PC-3 (cell line): ENCODE data around the gene UBE2E3. TPM values are rescaled to one million over a fixed set of nuclear protein-coding genes. Genes with fewer than 3 reads are reported as not detected.
A peak's percentile ranks its signal among the peaks of the same experiment; 100 is the strongest.

Experiments used
- ATAC-seq: fragments of 200-7000 bp; cut with Tn5 transposase; 2 replicates; pipeline ENCODE4 v1.9.1; 2020; ENCODE audit warnings: mild to moderate bottlenecking, moderate library complexity
- BruUV-seq: library from RNA; stranded (reverse); fragments of 400-500 nt; replicated peaks from 2 replicates; lab custom pipeline; 2021; lab: Mats Ljungman, UMichigan
- CTCF ChIA-PET: fragments of 300-600 bp; sonication (Branson Sonifier 250); formaldehyde crosslinking; loops from one replicate; lab custom pipeline; 2022; ENCODE audit warnings: antibody characterized with exemption; lab: Charles Lee
- POLR2A ChIA-PET: fragments of 300-600 bp; sonication (Branson Sonifier 250); formaldehyde crosslinking; loops from one replicate; lab custom pipeline; 2022; ENCODE audit warnings: antibody characterized with exemption; ENCODE audit not compliant: unreplicated experiment; lab: Charles Lee
- DNase-seq: peaks from one replicate; pipeline ENCODE4 v3.0.0-alpha.2; 2015
- H2AFZ ChIP-seq: fragments of 300-600 bp; sonication (generic); 2 replicates; pipeline ENCODE4 v1.6.0; 2016; ENCODE audit warnings: antibody characterized with exemption, low read length
- H3F3A ChIP-seq: fragments of 300-600 bp; sonication (generic); one replicate; pipeline ENCODE4 v1.6.0; 2017; ENCODE audit warnings: antibody characterized with exemption, low read length, control low read depth, mild to moderate bottlenecking; ENCODE audit not compliant: unreplicated experiment
- H3K27ac ChIP-seq: fragments of 300-600 bp; sonication (generic); 2 replicates; pipeline ENCODE4 v1.5.1; 2016; ENCODE audit warnings: mild to moderate bottlenecking, low read length
- H3K27me3 ChIP-seq: fragments of 300-600 bp; sonication (generic); 2 replicates; pipeline ENCODE4 v1.6.1; 2016; ENCODE audit warnings: low read length, mixed read lengths
- H3K36me3 ChIP-seq: fragments of 300-600 bp; sonication (generic); 2 replicates; pipeline ENCODE4 v1.6.1; 2016; ENCODE audit warnings: low read depth, mixed run types, low read length, mixed read lengths
- H3K4me1 ChIP-seq: fragments of 300-600 bp; sonication (generic); 2 replicates; pipeline ENCODE4 v1.5.1; 2016; ENCODE audit warnings: low read length; ENCODE audit not compliant: insufficient read depth
- H3K4me2 ChIP-seq: fragments of 300-600 bp; sonication (generic); 2 replicates; pipeline ENCODE4 v1.6.0; 2016; ENCODE audit warnings: low read length
- H3K4me3 ChIP-seq: fragments of 300-600 bp; sonication (generic); 2 replicates; pipeline ENCODE4 v1.5.1; 2016; ENCODE audit warnings: mild to moderate bottlenecking, low read length, mixed read lengths
- H3K79me2 ChIP-seq: fragments of 300-600 bp; sonication (generic); 2 replicates; pipeline ENCODE4 v1.6.1; 2017; ENCODE audit warnings: low read length, mixed read lengths
- H3K9ac ChIP-seq: fragments of 300-600 bp; sonication (generic); 2 replicates; pipeline ENCODE4 v1.6.0; 2016; ENCODE audit warnings: mild to moderate bottlenecking, low read length
- H3K9me2 ChIP-seq: fragments of 300-600 bp; sonication (generic); replicated peaks from 2 replicates; pipeline ENCODE4 v1.6.1; 2016; ENCODE audit warnings: mixed run types, low read length, mixed read lengths
- H3K9me3 ChIP-seq: fragments of 300-600 bp; sonication (generic); 2 replicates; pipeline ENCODE4 v1.6.1; 2016; ENCODE audit warnings: low read length, mixed read lengths
- H4K20me1 ChIP-seq: fragments of 300-600 bp; sonication (generic); 2 replicates; pipeline ENCODE4 v1.6.1; 2016; ENCODE audit warnings: low read length, mixed read lengths
- CTCF ChIP-seq: fragments of 300-600 bp; sonication (generic); conservative IDR thresholded peaks from 2 replicates; pipeline ENCODE4 v1.5.1; 2017; ENCODE audit warnings: antibody characterized with exemption, low read depth, mild to moderate bottlenecking, low read length
- EZH2 ChIP-seq: fragments of 300-600 bp; sonication (generic); IDR thresholded peaks from one replicate; pipeline ENCODE4 v1.6.1; 2017; ENCODE audit warnings: antibody characterized with exemption, mild to moderate bottlenecking, low read length; ENCODE audit not compliant: unreplicated experiment
- EZH2phosphoT487 ChIP-seq: fragments of 300-600 bp; sonication (generic); IDR thresholded peaks from 2 replicates; pipeline ENCODE4 v1.6.1; 2018; ENCODE audit warnings: mild to moderate bottlenecking, antibody characterized with exemption, low read length, borderline replicate concordance
- intact Hi-C: fragments of 100-400 bp; cut with micrococcal nuclease; formaldehyde crosslinking; loops from 2 replicates; pipeline ENCODE4 v1.9.0; 2023
- total RNA-seq: library from RNA; depleted of rRNA; stranded (reverse); fragments of >200 nt; gene quantifications from 2 replicates; pipeline ENCODE4 v1.2.3, GENCODE V29; 2014

Gene UBE2E3
- total RNA-seq, 1 experiment from 2014 or later, result 95.6 TPM

GRCh38 chr2:181058378-181059269 lies 78.2 kb downstream of the UBE2E3 start:
- TF ChIP-seq EZH2phosphoT487 (no peak), CTCF (peak; percentile 93), EZH2 (no peak)
- H3K79me2 ChIP-seq, result peaks cover 36% of the 10 kb centered on the region
- H3K27me3 ChIP-seq, result no peaks in the 10 kb centered on the region
- DNase-seq (peak; percentile 72), ATAC-seq (0 out of 2 replicates have a peak, but pooled peaks have one; percentile 25)
- H3K36me3 ChIP-seq, result peaks cover 12% of the 10 kb centered on the region; the same call in 1 of the 2 replicates
- BruUV-seq, result no TSS peak
- H3K9me2 ChIP-seq, result no peaks in the 10 kb centered on the region
- H3K27ac ChIP-seq, result no peak overlapping the region
- no peaks in the 10 kb centered on the region for H3F3A ChIP-seq
- peaks cover 7% of the 10 kb centered on the region; the same call in 1 of the 2 replicates for H3K4me1 ChIP-seq
- no peak overlapping the region for H3K9ac ChIP-seq
- POLR2A ChIA-PET, result interaction anchor here (0.5 kb wide), 1 partner anchor 21 kb away, joined by 3 read pairs; no protein-coding TSS in a partner anchor
- CTCF ChIA-PET, result interaction anchor here (0.5 to 1.0 kb wide), 5 partner anchors 75 to 818 kb away, joined by 3 to 5 read pairs (median 4); no protein-coding TSS in a partner anchor
- intact Hi-C loops, result loop anchor here (1.0 to 10.0 kb wide), 4 partner anchors 76 to 934 kb away; partner anchors contain the start of gene UBE2E3
- H3K4me2 ChIP-seq, result no peak overlapping the region
- H3K4me3 ChIP-seq, result no peak overlapping the region
- H3K9me3 ChIP-seq, result no peaks in the 10 kb centered on the region
- H2AFZ ChIP-seq, result no peak overlapping the region
- no peaks in the 10 kb centered on the region for H4K20me1 ChIP-seq

- no TSS peak for BruUV-seq
- H3K9me2 ChIP-seq, result no peaks in the 10 kb centered on the region
- H3K36me3 ChIP-seq, result peaks cover 3% of the 10 kb centered on the region; the same call in 1 of the 2 replicates
- no peak for TF ChIP-seq CTCF
- no peak for TF ChIP-seq EZH2phosphoT487
- no peak overlapping the region for H3K4me2 ChIP-seq
- no peaks in the 10 kb centered on the region for H3K4me1 ChIP-seq
- H3K27ac ChIP-seq, result no peak overlapping the region
- POLR2A ChIA-PET, result no interaction called here
- intact Hi-C loops, result no loop called here
- no peaks in the 10 kb centered on the region for H3F3A ChIP-seq
- no peak overlapping the region for H3K4me3 ChIP-seq
- no peaks in the 10 kb centered on the region for H3K27me3 ChIP-seq
- no peaks in the 10 kb centered on the region for H4K20me1 ChIP-seq
- ATAC-seq, result no peak
- H2AFZ ChIP-seq, result no peak overlapping the region
- no peak overlapping the region for H3K9ac ChIP-seq
- no peaks in the 10 kb centered on the region for H3K79me2 ChIP-seq
- no peak for DNase-seq
- CTCF ChIA-PET, result no interaction called here
- no peaks in the 10 kb centered on the region for H3K9me3 ChIP-seq
Measured at GRCh38 chr2:181063696-181064095, 83.3 kb downstream of the UBE2E3 start.

GRCh38 chr2:181065458-181065857 lies 85.1 kb downstream of the UBE2E3 start:
- Histone ChIP-seq H4K20me1 (no peaks in the 10 kb centered on the region), H3K27ac (no peak overlapping the region), H2AFZ (no peak overlapping the region), H3K4me1 (peaks cover 13% of the 10 kb centered on the region), H3K9me3 (no peaks in the 10 kb centered on the region), H3K9ac (no peak overlapping the region), H3K9me2 (no peaks in the 10 kb centered on the region), H3K79me2 (no peaks in the 10 kb centered on the region), H3F3A (no peaks in the 10 kb centered on the region), H3K4me3 (no peak overlapping the region), H3K4me2 (no peak overlapping the region), H3K36me3 (peaks cover 3% of the 10 kb centered on the region; the same call in 1 of the 2 replicates), H3K27me3 (no peaks in the 10 kb centered on the region)
- CTCF ChIA-PET, result no interaction called here
- no peak for ATAC-seq
- POLR2A ChIA-PET, result no interaction called here
- intact Hi-C loops, result no loop called here
- DNase-seq, result no peak
- TF ChIP-seq CTCF (no peak), EZH2phosphoT487 (no peak), EZH2 (no peak)
- no TSS peak for BruUV-seq
